PC-9 (cell line): ENCODE results near the gene LDHD.

Experiments
- EZH2 ChIP-seq: fragments of 200-600 bp; sonication (generic); IDR thresholded peaks from 2 replicates; pipeline ENCODE4 v1.8.0; 2017; ENCODE audit warnings: antibody characterized with exemption, low read depth
- TF ChIP-seq, protein P1 (sequence below): fragments of 200-600 bp; sonication (generic); conservative IDR thresholded peaks from 2 replicates; pipeline ENCODE4 v1.6.1; 2017; ENCODE audit warnings: mixed run types, antibody characterized with exemption, mild to moderate bottlenecking, moderate library complexity

DNA sequence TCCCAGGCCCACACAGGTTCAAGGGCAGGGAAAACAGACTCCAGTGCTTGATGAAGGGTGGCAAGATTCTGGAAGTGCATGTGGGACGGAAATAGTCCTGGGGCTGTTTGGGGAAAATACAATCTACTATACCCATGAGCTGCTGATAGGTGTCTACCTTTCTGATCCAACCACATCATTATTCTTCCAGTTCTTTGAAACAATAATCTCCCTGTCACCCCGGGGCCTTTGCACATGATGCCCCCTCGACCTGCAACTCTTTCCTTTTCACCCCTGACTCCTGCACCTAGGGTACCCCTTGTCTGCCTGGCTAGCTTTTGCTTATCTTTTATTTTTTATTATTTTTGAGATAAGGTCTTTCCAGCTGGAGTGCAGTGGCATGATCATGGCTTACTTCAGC, 45.0 kb downstream of the LDHD start:
- TF ChIP-seq, protein P1, sequence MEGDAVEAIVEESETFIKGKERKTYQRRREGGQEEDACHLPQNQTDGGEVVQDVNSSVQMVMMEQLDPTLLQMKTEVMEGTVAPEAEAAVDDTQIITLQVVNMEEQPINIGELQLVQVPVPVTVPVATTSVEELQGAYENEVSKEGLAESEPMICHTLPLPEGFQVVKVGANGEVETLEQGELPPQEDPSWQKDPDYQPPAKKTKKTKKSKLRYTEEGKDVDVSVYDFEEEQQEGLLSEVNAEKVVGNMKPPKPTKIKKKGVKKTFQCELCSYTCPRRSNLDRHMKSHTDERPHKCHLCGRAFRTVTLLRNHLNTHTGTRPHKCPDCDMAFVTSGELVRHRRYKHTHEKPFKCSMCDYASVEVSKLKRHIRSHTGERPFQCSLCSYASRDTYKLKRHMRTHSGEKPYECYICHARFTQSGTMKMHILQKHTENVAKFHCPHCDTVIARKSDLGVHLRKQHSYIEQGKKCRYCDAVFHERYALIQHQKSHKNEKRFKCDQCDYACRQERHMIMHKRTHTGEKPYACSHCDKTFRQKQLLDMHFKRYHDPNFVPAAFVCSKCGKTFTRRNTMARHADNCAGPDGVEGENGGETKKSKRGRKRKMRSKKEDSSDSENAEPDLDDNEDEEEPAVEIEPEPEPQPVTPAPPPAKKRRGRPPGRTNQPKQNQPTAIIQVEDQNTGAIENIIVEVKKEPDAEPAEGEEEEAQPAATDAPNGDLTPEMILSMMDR, result no peak
- no peak for TF ChIP-seq EZH2
